GM23248 (cell line): ENCODE results near the gene SYT1. TPM values are rescaled to one million over a fixed set of nuclear protein-coding genes. Genes with fewer than 3 reads are reported as not detected.

Source experiments
- DNase-seq: peaks from one replicate; pipeline ENCODE4 v3.0.0-alpha.2; 2015
- H2AFZ ChIP-seq: fragments of 200-600 bp; sonication (generic); 2 replicates; pipeline ENCODE4 v1.6.1; 2016; ENCODE audit warnings: antibody characterized with exemption
- H3F3A ChIP-seq: fragments of 200-600 bp; sonication (generic); 2 replicates; pipeline ENCODE4 v1.6.1; 2016; ENCODE audit warnings: mild to moderate bottlenecking, antibody characterized with exemption, mixed run types; ENCODE audit not compliant: insufficient read depth
- H3K27ac ChIP-seq: fragments of 200-600 bp; sonication (generic); 2 replicates; pipeline ENCODE4 v1.5.1; 2016; ENCODE audit warnings: mild to moderate bottlenecking
- H3K27me3 ChIP-seq: fragments of 200-600 bp; sonication (generic); replicated peaks from 2 replicates; pipeline ENCODE4 v1.6.1; 2016; ENCODE audit warnings: mild to moderate bottlenecking; ENCODE audit not compliant: insufficient read depth
- H3K36me3 ChIP-seq: fragments of 200-600 bp; sonication (generic); 2 replicates; pipeline ENCODE4 v1.6.1; 2016; ENCODE audit warnings: low read depth, mild to moderate bottlenecking
- H3K4me1 ChIP-seq: fragments of 200-600 bp; sonication (generic); 2 replicates; pipeline ENCODE4 v1.6.1; 2016; ENCODE audit warnings: mild to moderate bottlenecking; ENCODE audit not compliant: insufficient read depth
- H3K4me2 ChIP-seq: fragments of 200-600 bp; sonication (generic); one replicate; pipeline ENCODE4 v1.6.1; 2016; ENCODE audit warnings: mild to moderate bottlenecking; ENCODE audit not compliant: unreplicated experiment
- H3K4me3 ChIP-seq: fragments of 200-600 bp; sonication (generic); 2 replicates; pipeline ENCODE4 v1.5.1; 2016; ENCODE audit warnings: mild to moderate bottlenecking
- H3K79me2 ChIP-seq: fragments of 200-600 bp; sonication (generic); 2 replicates; pipeline ENCODE4 v1.6.1; 2016; ENCODE audit warnings: mild to moderate bottlenecking; ENCODE audit not compliant: insufficient read depth
- H3K9ac ChIP-seq: fragments of 200-600 bp; sonication (generic); 2 replicates; pipeline ENCODE4 v1.6.1; 2016; ENCODE audit warnings: mild to moderate bottlenecking
- H3K9me2 ChIP-seq: fragments of 200-600 bp; sonication (generic); 2 replicates; pipeline ENCODE4 v1.6.1; 2016; ENCODE audit warnings: mixed run types, mild to moderate bottlenecking, moderate library complexity; ENCODE audit not compliant: insufficient read depth
- H3K9me3 ChIP-seq: fragments of 200-600 bp; sonication (generic); one replicate; pipeline ENCODE4 v1.6.1; 2017; ENCODE audit warnings: low read depth
- H4K20me1 ChIP-seq: fragments of 200-600 bp; sonication (generic); 2 replicates; pipeline ENCODE4 v1.6.0; 2016; ENCODE audit not compliant: insufficient read depth
- EZH2 ChIP-seq: fragments of 200-600 bp; sonication (generic); IDR thresholded peaks from 2 replicates; pipeline ENCODE4 v1.6.1; 2018; ENCODE audit warnings: antibody characterized with exemption, mild to moderate bottlenecking; ENCODE audit not compliant: insufficient read depth, poor library complexity, severe bottlenecking
- EZH2phosphoT487 ChIP-seq: fragments of 200-600 bp; sonication (generic); IDR thresholded peaks from 2 replicates; pipeline ENCODE4 v1.6.1; 2018; ENCODE audit warnings: antibody characterized with exemption, moderate library complexity, mild to moderate bottlenecking, low read depth; ENCODE audit not compliant: insufficient read depth
- WGBS, 2 experiments: methylation state at CpG; one replicate each; pipeline ENCODE4 v1.1.6; 2015 to 2017; ENCODE audit warnings: low lambda C conversion rate in 2 of 2, low coverage in 1 of 2; ENCODE audit errors: missing lambda C conversion rate in 2 of 2; 5-methylcytosine and 5-hydroxymethylcytosine counted together
- in situ Hi-C: fragments of 300-500 bp; cut with MboI; formaldehyde crosslinking; loops from 2 replicates; pipeline ENCODE4 v1.15.0; 2020
- polyA plus RNA-seq: library from polyadenylated mRNA; unstranded; fragments of >200 nt; fragmentation: Nextera tagmentation; extraction: Ambion mirVana; gene quantifications from 2 replicates; pipeline ENCODE4 v1.2.1, GENCODE V29; 2016
- total RNA-seq: library from RNA; depleted of rRNA; stranded (reverse); fragments of >200 nt; shearing (Covaris generic); gene quantifications from 2 replicates; pipeline ENCODE4 v1.2.3, GENCODE V29; 2014

Gene SYT1
- total and polyA plus RNA-seq, 2 experiments from 2014 or later, result 1.7 to 2.4 TPM

GRCh38 chr12:79223761-79224160 lies 359.2 kb downstream of the SYT1 start:
- 77 to 83% methylated on average over 2 of the region's 2 CpGs for WGBS, 2 experiments
- Histone ChIP-seq H3K4me3 (no peak overlapping the region), H3K4me1 (no peaks in the 10 kb centered on the region), H3K79me2 (no peaks in the 10 kb centered on the region), H3K27me3 (no peaks in the 10 kb centered on the region), H3K27ac (no peak overlapping the region), H3K9me2 (no peaks in the 10 kb centered on the region), H4K20me1 (no peaks in the 10 kb centered on the region), H3K9me3 (peaks cover 5% of the 10 kb centered on the region), H3F3A (no peaks in the 10 kb centered on the region), H2AFZ (no peak overlapping the region), H3K9ac (no peak overlapping the region), H3K4me2 (no peak overlapping the region), H3K36me3 (no peaks in the 10 kb centered on the region)
- DNase-seq, result no peak
- TF ChIP-seq EZH2 (no peak), EZH2phosphoT487 (no peak)
- in situ Hi-C loops, result no loop called here

GRCh38 chr12:79227091-79227490 lies 362.5 kb downstream of the SYT1 start:
- TF ChIP-seq EZH2 (no peak), EZH2phosphoT487 (no peak)
- H3K27me3 ChIP-seq, result no peaks in the 10 kb centered on the region
- no peaks in the 10 kb centered on the region for H3K9me3 ChIP-seq
- no peak overlapping the region for H3K4me3 ChIP-seq
- H3K79me2 ChIP-seq, result no peaks in the 10 kb centered on the region
- DNase-seq, result no peak
- H4K20me1 ChIP-seq, result no peaks in the 10 kb centered on the region
- H3K36me3 ChIP-seq, result no peaks in the 10 kb centered on the region
- no peak overlapping the region for H3K27ac ChIP-seq
- no peak overlapping the region for H3K4me2 ChIP-seq
- H3F3A ChIP-seq, result no peaks in the 10 kb centered on the region
- H2AFZ ChIP-seq, result no peak overlapping the region
- no peaks in the 10 kb centered on the region for H3K4me1 ChIP-seq
- H3K9me2 ChIP-seq, result no peaks in the 10 kb centered on the region
- in situ Hi-C loops, result no loop called here
- 100% methylated on average over 1 of the region's 1 CpG for WGBS, 2 experiments
- H3K9ac ChIP-seq, result no peak overlapping the region

- Histone ChIP-seq H3K4me2 (no peak overlapping the region), H3K4me1 (no peaks in the 10 kb centered on the region), H3K79me2 (no peaks in the 10 kb centered on the region), H3K4me3 (no peak overlapping the region), H3K9ac (no peak overlapping the region), H3K27me3 (no peaks in the 10 kb centered on the region), H3K27ac (no peak overlapping the region), H3F3A (no peaks in the 10 kb centered on the region), H3K9me2 (no peaks in the 10 kb centered on the region), H2AFZ (no peak overlapping the region), H4K20me1 (no peaks in the 10 kb centered on the region), H3K9me3 (no peaks in the 10 kb centered on the region), H3K36me3 (no peaks in the 10 kb centered on the region)
- no peak for TF ChIP-seq EZH2phosphoT487
- in situ Hi-C loops, result no loop called here
- DNase-seq, result no peak
- 80 to 84% methylated on average over 3 of the region's 3 CpGs for WGBS, 2 experiments
Observed at GRCh38 chr12:79227646-79228045, 363.1 kb downstream of the SYT1 start.

- Histone ChIP-seq H3K79me2 (no peaks in the 10 kb centered on the region), H3K4me2 (no peak overlapping the region), H3K4me3 (no peak overlapping the region), H4K20me1 (no peaks in the 10 kb centered on the region), H3K9me3 (no peaks in the 10 kb centered on the region), H3K9ac (no peak overlapping the region), H2AFZ (no peak overlapping the region), H3K27ac (no peak overlapping the region), H3F3A (no peaks in the 10 kb centered on the region), H3K4me1 (no peaks in the 10 kb centered on the region), H3K36me3 (no peaks in the 10 kb centered on the region), H3K9me2 (no peaks in the 10 kb centered on the region), H3K27me3 (no peaks in the 10 kb centered on the region)
- in situ Hi-C loops, result no loop called here
- TF ChIP-seq EZH2phosphoT487 (no peak), EZH2 (no peak)
- DNase-seq, result no peak
- WGBS, 2 experiments, result 75 to 80% methylated on average over 7 of the region's 7 CpGs
Observed at GRCh38 chr12:79233341-79233781, 368.8 kb downstream of the SYT1 start.

GRCh38 chr12:79236920-79237319 lies 372.3 kb downstream of the SYT1 start:
- Histone ChIP-seq H3K9ac (no peak overlapping the region), H3K79me2 (no peaks in the 10 kb centered on the region), H3K36me3 (no peaks in the 10 kb centered on the region), H4K20me1 (no peaks in the 10 kb centered on the region), H3K4me3 (no peak overlapping the region), H3K27me3 (no peaks in the 10 kb centered on the region), H3K9me3 (no peaks in the 10 kb centered on the region), H3K9me2 (no peaks in the 10 kb centered on the region), H3K4me1 (no peaks in the 10 kb centered on the region), H3F3A (no peaks in the 10 kb centered on the region), H2AFZ (no peak overlapping the region), H3K27ac (no peak overlapping the region), H3K4me2 (no peak overlapping the region)
- WGBS, 2 experiments, result 83 to 85% methylated on average over 4 of the region's 4 CpGs
- no peak for DNase-seq
- TF ChIP-seq EZH2, result no peak
- TF ChIP-seq EZH2phosphoT487, result no peak
- in situ Hi-C loops, result no loop called here
